Activated T-cell treated with anti-CD3 and anti-CD28 coated beads for 48 hours (primary cell): ENCODE data around the gene RAVER2.

Experiments
- DNase-seq: peaks from one replicate; pipeline ENCODE4 v3.0.0-alpha.2; 2020; ENCODE audit warnings: low read depth

RAVER2 gene

GRCh38 chr1:64878931-64879611, 134.2 kb downstream of the RAVER2 start:
- no peak for DNase-seq

- no peak for DNase-seq
These were observed 135.6 kb downstream of the RAVER2 start for GRCh38 chr1:64880449-64880848.

- DNase-seq: no peak
These were observed 136.4 kb downstream of the RAVER2 start for GRCh38 chr1:64881281-64881680.
